Calu3 (cell line): ENCODE results near the gene LRMDA. TPM values are rescaled to one million over a fixed set of nuclear protein-coding genes. Genes with fewer than 3 reads are reported as not detected.

Source experiments
- BruUV-seq: library from RNA; stranded (reverse); fragments of 400-500 nt; replicated peaks from 2 replicates; lab custom pipeline; 2021; lab: Mats Ljungman, UMichigan
- CTCF ChIA-PET: fragments of 300-600 bp; sonication (Branson Sonifier 250); formaldehyde crosslinking; loops from one replicate; lab custom pipeline; 2022; ENCODE audit warnings: antibody characterized with exemption; lab: Charles Lee
- DNase-seq: peaks from one replicate; pipeline ENCODE4 v3.0.0; 2022
- H3K27ac Mint-ChIP-seq: one replicate; pipeline ENCODE4 v1.8.0; 2022; ENCODE audit warnings: mixed read lengths; ENCODE audit not compliant: unreplicated experiment
- H3K27me3 Mint-ChIP-seq: one replicate; pipeline ENCODE4 v1.8.0; 2022; ENCODE audit warnings: mixed read lengths; ENCODE audit not compliant: unreplicated experiment
- H3K36me3 Mint-ChIP-seq: one replicate; pipeline ENCODE4 v1.8.0; 2022; ENCODE audit warnings: mild to moderate bottlenecking, moderate library complexity, mixed read lengths; ENCODE audit not compliant: insufficient read depth, unreplicated experiment
- H3K4me1 Mint-ChIP-seq: one replicate; pipeline ENCODE4 v1.8.0; 2022; ENCODE audit warnings: mild to moderate bottlenecking, low read depth, mixed read lengths; ENCODE audit not compliant: unreplicated experiment
- H3K4me3 Mint-ChIP-seq: one replicate; pipeline ENCODE4 v1.8.0; 2022; ENCODE audit warnings: mild to moderate bottlenecking, low read depth, moderate library complexity, mixed read lengths; ENCODE audit not compliant: unreplicated experiment
- H3K9me3 Mint-ChIP-seq: one replicate; pipeline ENCODE4 v1.8.0; 2022; ENCODE audit warnings: low read depth, mixed read lengths; ENCODE audit not compliant: unreplicated experiment
- intact Hi-C: fragments of 100-400 bp; cut with micrococcal nuclease; formaldehyde crosslinking; loops from one replicate; pipeline ENCODE4 v1.10.0; 2022; ENCODE audit not compliant: unreplicated experiment
- total RNA-seq: library from RNA; stranded (reverse); gene quantifications from 2 replicates; pipeline ENCODE4 v1.2.3, GENCODE V29; 2022
- TF ChIP-seq, protein P1 (sequence below): fragments of 200-600 bp; IDR thresholded peaks from one replicate; pipeline ENCODE4 v1.8.0; 2022; ENCODE audit warnings: antibody characterized with exemption; ENCODE audit not compliant: unreplicated experiment

The LRMDA gene
- total RNA-seq, 1 experiment from 2014 or later: 7.6 TPM

DNA sequence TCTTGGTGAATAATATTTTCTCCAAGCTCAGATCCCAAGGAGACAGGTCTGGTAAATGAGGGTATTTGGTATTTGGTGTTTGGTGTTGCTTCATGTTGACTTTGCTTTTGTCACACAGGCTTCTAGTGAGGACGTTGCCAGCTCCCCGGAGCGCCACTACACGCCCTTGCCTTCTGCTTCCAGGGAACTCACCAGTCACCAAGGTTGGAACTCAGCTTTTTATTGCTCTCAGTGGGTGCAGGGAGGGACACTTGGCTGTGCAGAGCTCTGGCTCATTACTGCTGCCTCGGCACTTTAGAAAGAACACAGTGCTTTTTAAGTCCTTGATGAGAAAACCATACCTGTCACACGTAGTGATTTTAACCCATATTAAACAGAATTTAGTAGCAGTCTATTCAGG, 892.9 kb downstream of the LRMDA start:
- CTCF ChIA-PET: interaction anchor here (0.8 kb wide), 1 partner anchor 90 kb away, joined by 3 read pairs; no protein-coding TSS in a partner anchor
- DNase-seq: no peak
- TF ChIP-seq, protein P1, sequence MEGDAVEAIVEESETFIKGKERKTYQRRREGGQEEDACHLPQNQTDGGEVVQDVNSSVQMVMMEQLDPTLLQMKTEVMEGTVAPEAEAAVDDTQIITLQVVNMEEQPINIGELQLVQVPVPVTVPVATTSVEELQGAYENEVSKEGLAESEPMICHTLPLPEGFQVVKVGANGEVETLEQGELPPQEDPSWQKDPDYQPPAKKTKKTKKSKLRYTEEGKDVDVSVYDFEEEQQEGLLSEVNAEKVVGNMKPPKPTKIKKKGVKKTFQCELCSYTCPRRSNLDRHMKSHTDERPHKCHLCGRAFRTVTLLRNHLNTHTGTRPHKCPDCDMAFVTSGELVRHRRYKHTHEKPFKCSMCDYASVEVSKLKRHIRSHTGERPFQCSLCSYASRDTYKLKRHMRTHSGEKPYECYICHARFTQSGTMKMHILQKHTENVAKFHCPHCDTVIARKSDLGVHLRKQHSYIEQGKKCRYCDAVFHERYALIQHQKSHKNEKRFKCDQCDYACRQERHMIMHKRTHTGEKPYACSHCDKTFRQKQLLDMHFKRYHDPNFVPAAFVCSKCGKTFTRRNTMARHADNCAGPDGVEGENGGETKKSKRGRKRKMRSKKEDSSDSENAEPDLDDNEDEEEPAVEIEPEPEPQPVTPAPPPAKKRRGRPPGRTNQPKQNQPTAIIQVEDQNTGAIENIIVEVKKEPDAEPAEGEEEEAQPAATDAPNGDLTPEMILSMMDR: no peak
- H3K36me3 Mint-ChIP-seq: no peaks in the 10 kb centered on the region
- H3K4me1 Mint-ChIP-seq: no peaks in the 10 kb centered on the region
- H3K27ac Mint-ChIP-seq: no peak overlapping the region
- peaks cover 14% of the 10 kb centered on the region for H3K9me3 Mint-ChIP-seq
- no TSS peak for BruUV-seq
- intact Hi-C loops: no loop called here
- no peak overlapping the region for H3K4me3 Mint-ChIP-seq
- H3K27me3 Mint-ChIP-seq: no peaks in the 10 kb centered on the region

DNA sequence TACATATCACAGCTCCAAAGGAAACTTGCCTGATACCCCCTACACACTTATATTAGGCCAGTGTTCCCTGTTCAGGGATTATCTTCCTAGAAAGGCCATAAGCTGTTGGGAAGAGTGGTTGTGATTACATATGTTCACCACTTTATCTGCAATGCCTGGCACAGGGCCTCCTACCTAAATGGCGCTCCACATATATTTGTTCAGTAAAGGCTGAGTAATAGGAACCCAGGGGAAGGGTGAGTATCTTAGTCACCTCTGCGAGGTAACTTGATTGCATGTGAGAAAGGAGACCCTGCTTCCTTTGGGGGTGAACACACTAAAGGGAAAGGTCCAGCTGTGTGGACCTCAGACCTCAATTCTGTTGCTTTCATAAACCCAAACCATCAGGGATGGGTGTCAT, 896.0 kb downstream of the LRMDA start:
- Mint-ChIP-seq H3K4me3 (no peak overlapping the region), H3K9me3 (peaks cover 13% of the 10 kb centered on the region), H3K27ac (no peak overlapping the region), H3K36me3 (no peaks in the 10 kb centered on the region), H3K27me3 (no peaks in the 10 kb centered on the region), H3K4me1 (no peaks in the 10 kb centered on the region)
- CTCF ChIA-PET: no interaction called here
- intact Hi-C loops: no loop called here
- no peak for DNase-seq
- no TSS peak for BruUV-seq
- TF ChIP-seq, protein P1: no peak

DNA sequence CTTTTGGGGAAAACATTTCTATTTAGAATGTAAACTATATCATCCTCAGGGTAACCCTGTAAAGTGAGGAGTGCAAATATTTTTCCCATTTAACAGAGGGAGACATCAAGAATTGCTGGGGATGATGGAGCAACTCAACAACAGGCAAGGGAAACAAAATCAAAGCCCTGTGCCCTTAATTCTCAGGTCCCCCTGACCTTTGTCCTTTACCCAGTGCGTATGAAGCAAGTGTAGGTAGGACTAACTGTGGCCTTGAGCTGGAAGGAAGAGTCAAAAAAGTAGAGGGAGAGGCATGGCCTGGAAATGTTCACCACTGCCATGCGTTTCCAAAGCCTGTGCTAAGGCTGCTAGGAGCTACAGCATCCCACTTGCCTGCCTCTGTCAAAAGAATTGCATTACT, 896.9 kb downstream of the LRMDA start:
- TF ChIP-seq, protein P1: no peak
- Mint-ChIP-seq H3K27ac (no peak overlapping the region), H3K4me3 (no peak overlapping the region), H3K9me3 (peaks cover 17% of the 10 kb centered on the region), H3K36me3 (no peaks in the 10 kb centered on the region), H3K27me3 (no peaks in the 10 kb centered on the region), H3K4me1 (no peaks in the 10 kb centered on the region)
- BruUV-seq: no TSS peak
- DNase-seq: no peak
- intact Hi-C loops: no loop called here
- CTCF ChIA-PET: no interaction called here

DNA sequence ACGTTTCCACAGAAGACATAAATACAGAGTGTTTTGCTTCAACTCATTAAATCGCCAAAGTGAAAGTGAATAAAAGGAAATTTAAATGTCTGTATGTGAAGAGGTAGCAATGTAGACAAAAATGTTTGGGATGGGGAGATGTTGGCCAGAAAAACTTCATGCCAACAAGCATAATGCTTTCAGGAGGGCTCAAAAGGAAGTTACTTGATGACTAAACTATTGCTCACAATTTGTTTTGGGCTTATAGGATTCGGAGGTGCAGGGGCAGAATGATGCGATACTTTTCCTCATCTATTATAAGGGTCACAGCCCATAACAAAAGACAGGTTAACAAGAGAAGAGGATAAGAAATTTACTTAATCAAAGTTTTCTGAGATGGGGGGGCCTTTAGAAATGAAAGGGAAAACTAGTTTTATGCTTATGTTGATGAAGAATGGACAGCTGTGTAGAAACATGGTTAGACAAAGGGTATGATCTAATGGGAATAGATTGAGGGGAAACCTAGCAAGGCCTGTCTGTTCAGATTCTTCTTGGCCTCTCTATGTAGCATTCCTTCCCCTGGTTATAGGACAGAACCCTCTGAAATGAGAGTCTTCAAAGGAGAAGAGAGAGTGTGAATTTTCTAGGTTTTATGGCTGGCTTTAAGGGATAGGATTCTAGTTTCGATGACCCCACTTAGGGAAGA, 898.6 kb downstream of the LRMDA start:
- Mint-ChIP-seq H3K9me3 (peaks cover 18% of the 10 kb centered on the region), H3K27me3 (no peaks in the 10 kb centered on the region), H3K36me3 (no peaks in the 10 kb centered on the region), H3K4me3 (no peak overlapping the region), H3K27ac (no peak overlapping the region), H3K4me1 (no peaks in the 10 kb centered on the region)
- CTCF ChIA-PET: no interaction called here
- DNase-seq: no peak
- TF ChIP-seq, protein P1: no peak
- BruUV-seq: no TSS peak
- intact Hi-C loops: no loop called here
